Measurements from ENCODE around the gene CBL. TPM values are rescaled to one million over a fixed set of nuclear protein-coding genes. Genes with fewer than 3 reads are reported as not detected.

The CBL gene
- total RNA-seq, 1 experiment from 2014 or later: 56.4 TPM

- no peak overlapping the region for H2BK20ac ChIP-seq (ENCODE audit: low read depth, low read length, poor library complexity, severe bottlenecking)
- no peaks in the 10 kb centered on the region for H3K23me2 ChIP-seq (ENCODE audit: insufficient read length, low read depth, low read length, poor library complexity, severe bottlenecking)
- no peak overlapping the region for H3K4me3 Mint-ChIP-seq
- H3K9me3 Mint-ChIP-seq: peaks cover 0 to 4% of the 10 kb centered on the region in 2 experiments; a peak in 2 of 5 replicates
- no CpG with 5 or more reads among the region's 3 CpGs for WGBS (ENCODE audit: extremely low coverage, insufficient read length, low lambda C conversion rate)
- H2BK5ac ChIP-seq (ENCODE audit: insufficient read length, low read length): no peak overlapping the region
- no peaks in the 10 kb centered on the region for H3K9me3 ChIP-seq (ENCODE audit: control insufficient read depth, low read depth, low read length)
- H4K20me1 ChIP-seq (ENCODE audit: control insufficient read depth, insufficient read depth, insufficient read length): no peaks in the 10 kb centered on the region
- H2BK15ac ChIP-seq (ENCODE audit: low read depth, low read length): no peak overlapping the region
- no peak overlapping the region; a peak in 1 of 7 replicates for H3K27ac Mint-ChIP-seq
- no peak overlapping the region for H4K8ac ChIP-seq (replicated peaks; ENCODE audit: insufficient read length, low read depth, low read length)
- H3K79me1 ChIP-seq (ENCODE audit: insufficient read depth, low read depth, low read length, poor library complexity, severe bottlenecking): no peaks in the 10 kb centered on the region
- H3K9ac ChIP-seq (ENCODE audit: extremely low read depth, insufficient read length, low read length): no peak overlapping the region
- H2AK5ac ChIP-seq (ENCODE audit: insufficient read length, low read length): no peak overlapping the region
- peaks cover 28 to 59% (median 46%) of the 10 kb centered on the region in 3 experiments; a peak in 6 of 7 replicates for H3K36me3 Mint-ChIP-seq (ENCODE audit: insufficient read depth in 1 of 3, low read depth in 3 of 3)
- H3K4me2 ChIP-seq (ENCODE audit: insufficient read depth, insufficient read length, low read length): no peak overlapping the region
- no peak overlapping the region for H3K56ac ChIP-seq (ENCODE audit: insufficient read length, low read depth, low read length)
- DNase-seq: no peak
- H3T11ph ChIP-seq (ENCODE audit: low read length): no peak overlapping the region
- no peak overlapping the region for H4K91ac ChIP-seq (ENCODE audit: insufficient read length, low read depth, low read length)
- no peaks in the 10 kb centered on the region for H3K4me1 ChIP-seq (ENCODE audit: insufficient read depth, low read length)
- no peak for TF ChIP-seq CTCF (conservative IDR thresholded peaks at IDR 0.05)
- H3K4me1 Mint-ChIP-seq: no peaks in the 10 kb centered on the region
- H3K14ac ChIP-seq (ENCODE audit: insufficient read depth, low read length): no peak overlapping the region
- no peaks in the 10 kb centered on the region for H3K27me3 Mint-ChIP-seq (ENCODE audit: low read depth)
- no peak overlapping the region for H4K5ac ChIP-seq (ENCODE audit: insufficient read length, low read depth, low read length)
- H3K4ac ChIP-seq (ENCODE audit: low read depth, low read length): no peak overlapping the region
- no peaks in the 10 kb centered on the region for H3K79me2 ChIP-seq (ENCODE audit: insufficient read depth, low read length)
- H3K27me3 ChIP-seq (ENCODE audit: insufficient read depth, low read length): no peaks in the 10 kb centered on the region
- H3K18ac ChIP-seq (ENCODE audit: insufficient read length, low read depth, low read length): no peak overlapping the region
- H3K27ac ChIP-seq (ENCODE audit: insufficient read length, low read depth, low read length): no peak overlapping the region
- no peak overlapping the region for H2BK120ac ChIP-seq (ENCODE audit: low read depth, low read length, poor library complexity, severe bottlenecking)
- no peak overlapping the region for H2BK12ac ChIP-seq (ENCODE audit: insufficient read length, low read depth, low read length)
- H2AFZ ChIP-seq (ENCODE audit: low read length): no peak overlapping the region
- H3K23ac ChIP-seq (ENCODE audit: insufficient read length, low read depth, low read length): no peak overlapping the region
Observed at GRCh38 chr11:119293461-119293860, 87.3 kb downstream of the CBL start.

Measured in H9 (cell line).